ENCODE results near the gene TMEM270. TPM values are rescaled to one million over a fixed set of nuclear protein-coding genes. Genes with fewer than 3 reads are reported as not detected.
"Not testable (repeated sequence)": the region's sequence is repeated elsewhere in the genome, so short reads cannot be mapped to it uniquely, and the experiment has no call there.

The TMEM270 gene
- total RNA-seq, 2 experiments from 2014 or later: not detected

DNA sequence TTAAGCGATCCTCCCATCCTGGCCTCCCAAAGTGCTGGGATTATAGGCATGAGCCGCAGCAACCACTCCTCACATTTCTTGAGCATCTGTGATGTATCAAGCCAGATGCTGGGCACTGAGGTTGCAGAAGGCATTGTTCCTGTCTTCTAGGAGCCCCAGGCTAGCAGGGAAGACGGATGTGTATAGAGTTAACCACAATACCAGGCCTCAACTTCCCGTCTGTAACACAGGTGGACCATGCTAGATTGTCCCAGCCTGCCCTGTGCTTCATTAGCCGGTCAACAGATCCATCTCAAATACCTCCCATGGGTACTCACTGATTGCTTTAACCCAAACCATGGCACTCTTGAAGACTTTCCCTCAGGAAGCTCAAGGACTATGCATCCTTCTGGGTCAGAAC, 32.0 kb upstream of the TMEM270 start:
- peaks cover 23% of the 10 kb centered on the region for H3K27me3 Mint-ChIP-seq
- H3K27ac Mint-ChIP-seq: no peak overlapping the region
- H3K9me3 Mint-ChIP-seq: no peaks in the 10 kb centered on the region
- peaks cover 24% of the 10 kb centered on the region for H3K4me1 Mint-ChIP-seq
- DNase-seq (no peak), ATAC-seq (ENCODE audit: low read depth) (no peak)
- no peak overlapping the region for H3K4me3 Mint-ChIP-seq
- POLR2A ChIA-PET: interaction anchor here (0.6 kb wide), 1 partner anchor 21 kb away, joined by 5 read pairs; no protein-coding TSS in a partner anchor
- no peaks in the 10 kb centered on the region for H3K36me3 Mint-ChIP-seq

DNA sequence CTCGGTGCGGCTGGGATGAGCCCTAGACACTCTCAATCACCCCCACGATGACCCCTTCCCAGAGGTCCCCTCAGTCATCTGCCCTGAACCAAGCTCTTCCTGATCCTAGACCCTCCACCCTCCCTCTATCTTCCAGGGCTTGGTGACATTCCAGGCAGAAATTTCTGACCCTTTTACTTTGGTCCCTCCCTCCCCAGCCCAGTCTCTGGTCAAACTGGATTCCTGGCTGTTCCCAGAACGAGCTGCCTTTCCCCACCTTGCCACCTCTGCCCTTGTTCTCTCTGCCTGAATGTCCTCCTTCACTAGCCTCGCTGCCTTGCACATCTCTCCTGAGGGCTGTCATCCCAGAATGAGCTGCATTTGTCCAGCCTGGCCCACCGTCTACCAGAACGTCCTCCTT, 31.5 kb upstream of the TMEM270 start:
- Mint-ChIP-seq H3K27me3 (peaks cover 21% of the 10 kb centered on the region), H3K4me3 (no peak overlapping the region), H3K9me3 (no peaks in the 10 kb centered on the region), H3K36me3 (no peaks in the 10 kb centered on the region), H3K27ac (no peak overlapping the region), H3K4me1 (peaks cover 24% of the 10 kb centered on the region)
- DNase-seq (no peak), ATAC-seq (ENCODE audit: low read depth) (no peak)
- POLR2A ChIA-PET: interaction anchor here (0.6 kb wide), 1 partner anchor 21 kb away, joined by 5 read pairs; no protein-coding TSS in a partner anchor

DNA sequence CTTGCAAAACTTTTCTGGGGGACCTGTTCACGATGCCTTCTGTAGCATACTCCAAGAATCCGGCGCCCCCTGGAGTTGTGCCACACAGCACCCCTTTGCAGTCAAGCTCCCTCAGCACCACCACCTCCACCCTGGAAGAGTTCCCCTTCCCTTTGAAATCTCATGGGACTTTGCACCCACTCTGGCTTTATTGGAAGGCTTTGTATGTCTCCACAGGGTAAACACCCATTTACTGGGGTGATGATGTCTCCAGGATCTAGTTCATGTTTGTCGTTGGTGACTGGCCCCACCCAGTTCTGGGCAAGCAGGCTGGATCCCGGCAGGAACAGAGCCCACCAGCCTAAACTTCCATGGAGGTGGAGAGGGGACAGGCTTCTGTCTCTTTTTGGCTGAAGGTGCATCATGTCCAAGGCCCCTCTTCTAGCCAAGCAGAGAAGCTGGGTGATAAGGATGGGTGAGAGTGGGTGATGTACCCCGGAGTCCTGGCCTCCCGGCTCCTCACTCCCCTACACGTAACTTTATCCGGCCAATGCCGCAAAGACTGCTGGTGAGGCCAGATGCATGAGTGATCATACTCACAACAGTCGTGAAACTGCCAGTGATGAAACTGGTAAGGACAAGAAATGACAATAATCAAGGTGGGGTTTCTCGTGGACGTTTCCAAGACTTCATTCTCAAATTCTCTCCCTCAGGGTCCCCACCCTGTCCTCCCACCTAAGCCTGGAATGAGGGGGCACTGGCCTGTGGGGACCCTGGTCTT, 30.9 kb upstream of the TMEM270 start:
- DNase-seq (no peak), ATAC-seq (ENCODE audit: low read depth) (no peak)
- no peak overlapping the region for H3K4me3 Mint-ChIP-seq
- peaks cover 24% of the 10 kb centered on the region for H3K4me1 Mint-ChIP-seq
- POLR2A ChIA-PET: no interaction called here
- no peaks in the 10 kb centered on the region for H3K9me3 Mint-ChIP-seq
- H3K27me3 Mint-ChIP-seq: peaks cover 19% of the 10 kb centered on the region
- H3K27ac Mint-ChIP-seq: no peak overlapping the region
- no peaks in the 10 kb centered on the region for H3K36me3 Mint-ChIP-seq

DNA sequence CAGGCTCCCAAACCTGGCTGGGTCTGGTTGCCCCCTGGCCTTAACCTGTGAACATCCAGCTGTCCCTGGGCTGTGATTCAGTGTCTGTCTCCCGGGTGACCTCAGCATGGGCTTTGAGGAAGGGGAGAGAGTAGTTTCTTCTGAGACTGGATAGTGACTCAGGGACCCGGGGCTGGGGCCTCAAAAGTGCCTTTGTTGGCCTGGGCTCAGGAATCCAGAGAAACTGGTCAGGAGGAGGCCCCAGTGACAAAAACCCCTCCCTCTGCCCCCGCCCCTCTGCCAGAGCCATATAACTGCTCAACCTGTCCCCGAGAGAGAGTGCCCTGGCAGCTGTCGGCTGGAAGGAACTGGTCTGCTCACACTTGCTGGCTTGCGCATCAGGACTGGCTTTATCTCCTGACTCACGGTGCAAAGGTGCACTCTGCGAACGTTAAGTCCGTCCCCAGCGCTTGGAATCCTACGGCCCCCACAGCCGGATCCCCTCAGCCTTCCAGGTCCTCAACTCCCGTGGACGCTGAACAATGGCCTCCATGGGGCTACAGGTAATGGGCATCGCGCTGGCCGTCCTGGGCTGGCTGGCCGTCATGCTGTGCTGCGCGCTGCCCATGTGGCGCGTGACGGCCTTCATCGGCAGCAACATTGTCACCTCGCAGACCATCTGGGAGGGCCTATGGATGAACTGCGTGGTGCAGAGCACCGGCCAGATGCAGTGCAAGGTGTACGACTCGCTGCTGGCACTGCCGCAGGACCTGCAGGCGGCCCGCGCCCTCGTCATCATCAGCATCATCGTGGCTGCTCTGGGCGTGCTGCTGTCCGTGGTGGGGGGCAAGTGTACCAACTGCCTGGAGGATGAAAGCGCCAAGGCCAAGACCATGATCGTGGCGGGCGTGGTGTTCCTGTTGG, 30.0 kb upstream of the TMEM270 start, which contains the start of gene CLDN4:
Gene CLDN4 (plus strand): TSS at position 316 of the 903 bp plus-strand sequence. CDS start 206 bp downstream, at position 522.
- ATAC-seq (ENCODE audit: low read depth) (no peak), DNase-seq (no peak)
- Mint-ChIP-seq H3K9me3 (no peaks in the 10 kb centered on the region), H3K36me3 (no peaks in the 10 kb centered on the region), H3K4me3 (no peak within 1 kb of the TSS), H3K27ac (no peak within 1 kb of the TSS), H3K4me1 (peaks cover 24% of the 10 kb centered on the region), H3K27me3 (peaks cover 17% of the 10 kb centered on the region)
- POLR2A ChIA-PET: no interaction called here

DNA sequence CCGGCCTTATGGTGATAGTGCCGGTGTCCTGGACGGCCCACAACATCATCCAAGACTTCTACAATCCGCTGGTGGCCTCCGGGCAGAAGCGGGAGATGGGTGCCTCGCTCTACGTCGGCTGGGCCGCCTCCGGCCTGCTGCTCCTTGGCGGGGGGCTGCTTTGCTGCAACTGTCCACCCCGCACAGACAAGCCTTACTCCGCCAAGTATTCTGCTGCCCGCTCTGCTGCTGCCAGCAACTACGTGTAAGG, 29.4 kb upstream of the TMEM270 start:
- Mint-ChIP-seq H3K36me3 (no peaks in the 10 kb centered on the region), H3K4me1 (peaks cover 24% of the 10 kb centered on the region), H3K4me3 (no peak overlapping the region), H3K27ac (no peak overlapping the region), H3K27me3 (peaks cover 13% of the 10 kb centered on the region), H3K9me3 (no peaks in the 10 kb centered on the region)
- no peak for DNase-seq
- ATAC-seq (ENCODE audit: low read depth): no peak
- POLR2A ChIA-PET: no interaction called here

DNA sequence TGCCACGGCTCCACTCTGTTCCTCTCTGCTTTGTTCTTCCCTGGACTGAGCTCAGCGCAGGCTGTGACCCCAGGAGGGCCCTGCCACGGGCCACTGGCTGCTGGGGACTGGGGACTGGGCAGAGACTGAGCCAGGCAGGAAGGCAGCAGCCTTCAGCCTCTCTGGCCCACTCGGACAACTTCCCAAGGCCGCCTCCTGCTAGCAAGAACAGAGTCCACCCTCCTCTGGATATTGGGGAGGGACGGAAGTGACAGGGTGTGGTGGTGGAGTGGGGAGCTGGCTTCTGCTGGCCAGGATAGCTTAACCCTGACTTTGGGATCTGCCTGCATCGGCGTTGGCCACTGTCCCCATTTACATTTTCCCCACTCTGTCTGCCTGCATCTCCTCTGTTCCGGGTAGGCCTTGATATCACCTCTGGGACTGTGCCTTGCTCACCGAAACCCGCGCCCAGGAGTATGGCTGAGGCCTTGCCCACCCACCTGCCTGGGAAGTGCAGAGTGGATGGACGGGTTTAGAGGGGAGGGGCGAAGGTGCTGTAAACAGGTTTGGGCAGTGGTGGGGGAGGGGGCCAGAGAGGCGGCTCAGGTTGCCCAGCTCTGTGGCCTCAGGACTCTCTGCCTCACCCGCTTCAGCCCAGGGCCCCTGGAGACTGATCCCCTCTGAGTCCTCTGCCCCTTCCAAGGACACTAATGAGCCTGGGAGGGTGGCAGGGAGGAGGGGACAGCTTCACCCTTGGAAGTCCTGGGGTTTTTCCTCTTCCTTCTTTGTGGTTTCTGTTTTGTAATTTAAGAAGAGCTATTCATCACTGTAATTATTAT, 28.9 kb upstream of the TMEM270 start:
- peaks cover 18% of the 10 kb centered on the region for H3K4me1 Mint-ChIP-seq
- H3K4me3 Mint-ChIP-seq: no peak overlapping the region
- H3K27ac Mint-ChIP-seq: no peak overlapping the region
- ATAC-seq (ENCODE audit: low read depth) (no peak), DNase-seq (no peak)
- POLR2A ChIA-PET: no interaction called here
- peaks cover 7% of the 10 kb centered on the region for H3K27me3 Mint-ChIP-seq
- no peaks in the 10 kb centered on the region for H3K36me3 Mint-ChIP-seq
- H3K9me3 Mint-ChIP-seq: no peaks in the 10 kb centered on the region

DNA sequence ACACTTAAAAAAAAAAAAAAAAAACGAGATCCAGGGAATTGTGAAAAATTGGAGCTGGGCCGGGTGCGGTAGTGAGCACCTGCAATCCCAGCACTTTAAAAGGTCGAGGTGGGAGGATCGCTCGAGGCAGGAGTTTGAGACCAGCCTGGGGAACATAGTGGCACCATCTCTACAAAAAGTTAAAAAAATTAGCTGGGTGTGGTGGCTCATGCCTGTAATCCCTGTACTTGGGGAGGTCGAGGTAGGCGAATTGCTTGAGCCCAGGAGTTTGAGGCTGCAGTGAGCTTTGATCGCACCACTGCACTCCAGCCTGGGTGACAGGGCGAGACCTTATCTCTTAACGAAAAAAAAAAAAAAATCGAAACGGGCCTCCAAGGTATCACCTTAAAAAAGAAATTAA, 28.2 kb upstream of the TMEM270 start:
- DNase-seq (no peak), ATAC-seq (ENCODE audit: low read depth) (no peak)
- Mint-ChIP-seq H3K27ac (no peak overlapping the region), H3K4me1 (peaks cover 11% of the 10 kb centered on the region), H3K36me3 (no peaks in the 10 kb centered on the region), H3K4me3 (no peak overlapping the region), H3K27me3 (no peaks in the 10 kb centered on the region), H3K9me3 (no peaks in the 10 kb centered on the region)
- POLR2A ChIA-PET: no interaction called here

DNA sequence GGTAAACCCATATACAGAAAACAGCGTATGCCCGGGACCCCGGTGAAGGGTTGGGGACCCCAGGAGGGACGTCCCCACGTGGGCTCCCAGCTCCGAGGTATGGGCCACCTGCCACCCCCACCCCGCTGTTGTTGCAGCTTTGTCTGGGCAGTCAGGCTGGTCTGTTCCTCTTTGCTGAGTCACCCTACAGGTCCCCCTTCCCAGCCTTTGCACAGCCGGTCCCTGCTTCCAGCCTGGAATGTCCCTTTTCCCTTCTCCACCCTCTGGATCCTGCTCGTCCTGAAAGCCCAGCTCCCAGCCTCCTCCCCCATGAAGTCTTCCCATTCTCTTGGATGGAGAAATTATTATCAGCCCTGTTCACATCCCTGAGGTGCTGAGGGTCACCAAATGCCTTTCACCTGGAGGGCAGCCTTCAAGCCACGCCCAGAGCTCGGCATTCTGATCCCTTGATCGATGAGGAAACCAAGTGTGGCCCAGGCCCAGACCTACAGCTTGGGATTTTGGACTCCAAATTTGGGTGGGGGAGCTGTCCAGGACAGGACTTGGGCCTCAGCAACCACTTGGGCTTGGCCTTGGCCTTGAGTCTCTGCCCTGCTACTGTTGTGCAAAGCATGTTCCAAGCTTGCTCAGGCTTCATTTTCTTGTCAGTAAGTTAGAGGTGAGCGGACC, 27.6 kb upstream of the TMEM270 start:
- ATAC-seq (ENCODE audit: low read depth) (no peak), DNase-seq (no peak)
- Mint-ChIP-seq H3K4me1 (peaks cover 7% of the 10 kb centered on the region), H3K27ac (no peak overlapping the region), H3K27me3 (no peaks in the 10 kb centered on the region), H3K36me3 (no peaks in the 10 kb centered on the region), H3K4me3 (no peak overlapping the region), H3K9me3 (no peaks in the 10 kb centered on the region)
- POLR2A ChIA-PET: no interaction called here

DNA sequence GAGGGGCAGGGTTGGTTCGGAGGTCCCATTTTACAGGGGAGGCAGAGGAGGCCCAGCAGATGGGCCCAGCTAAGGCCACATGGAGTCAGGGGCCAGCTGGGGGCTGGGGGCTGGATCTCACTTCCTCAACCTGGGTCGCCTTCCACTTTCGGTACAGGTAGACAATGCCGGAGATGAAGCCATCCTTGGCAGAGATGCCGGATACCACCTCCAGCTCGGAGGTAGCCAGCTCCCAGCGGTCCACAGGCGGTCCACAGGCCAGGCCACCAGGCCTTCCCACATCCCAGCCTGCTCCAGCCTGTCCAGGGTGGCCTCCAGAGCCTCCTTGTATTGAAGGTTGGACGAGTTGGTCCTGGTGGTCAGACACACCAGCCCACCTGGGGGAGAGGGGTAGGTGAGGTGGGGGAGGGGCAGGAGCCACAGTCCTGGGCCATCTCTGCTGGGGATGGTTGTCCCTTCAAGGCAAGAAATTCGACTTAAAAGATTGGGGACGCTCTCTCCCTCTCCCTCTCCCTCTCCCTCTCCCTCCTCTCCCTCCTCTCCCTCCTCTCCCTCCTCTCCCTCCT, 26.2 kb upstream of the TMEM270 start:
- POLR2A ChIA-PET: no interaction called here
- Mint-ChIP-seq H3K4me1 (peaks cover 3% of the 10 kb centered on the region), H3K4me3 (no peak overlapping the region), H3K27ac (no peak overlapping the region), H3K36me3 (no peaks in the 10 kb centered on the region), H3K9me3 (no peaks in the 10 kb centered on the region), H3K27me3 (no peaks in the 10 kb centered on the region)
- ATAC-seq (ENCODE audit: low read depth) (no peak), DNase-seq (no peak)

DNA sequence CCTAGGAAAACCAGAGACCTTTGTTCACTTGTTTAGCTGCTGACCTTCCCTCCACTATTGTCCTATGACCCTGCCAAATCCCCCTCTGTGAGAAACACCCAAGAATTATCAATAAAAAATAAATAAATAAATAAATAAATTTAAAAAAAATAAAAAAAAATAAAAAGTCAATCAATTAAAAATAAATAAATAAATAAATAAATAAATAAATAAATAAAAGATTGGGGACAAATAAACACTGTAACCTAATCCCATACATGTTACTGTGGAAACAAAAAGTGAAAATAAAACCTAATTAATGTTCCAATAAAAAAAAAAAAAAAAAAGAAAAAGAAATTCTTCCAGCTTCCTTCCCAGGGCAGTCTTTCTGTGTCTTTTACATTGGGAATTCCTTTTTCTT, 23.8 kb upstream of the TMEM270 start:
- H3K4me3 Mint-ChIP-seq; H3K4me1 Mint-ChIP-seq; H3K27me3 Mint-ChIP-seq; H3K36me3 Mint-ChIP-seq; H3K27ac Mint-ChIP-seq; ATAC-seq (ENCODE audit: low read depth); H3K9me3 Mint-ChIP-seq; DNase-seq: not testable (repeated sequence)
- POLR2A ChIA-PET: interaction anchor here (0.7 kb wide), 1 partner anchor 24 kb away, joined by 3 read pairs; no protein-coding TSS in a partner anchor

DNA sequence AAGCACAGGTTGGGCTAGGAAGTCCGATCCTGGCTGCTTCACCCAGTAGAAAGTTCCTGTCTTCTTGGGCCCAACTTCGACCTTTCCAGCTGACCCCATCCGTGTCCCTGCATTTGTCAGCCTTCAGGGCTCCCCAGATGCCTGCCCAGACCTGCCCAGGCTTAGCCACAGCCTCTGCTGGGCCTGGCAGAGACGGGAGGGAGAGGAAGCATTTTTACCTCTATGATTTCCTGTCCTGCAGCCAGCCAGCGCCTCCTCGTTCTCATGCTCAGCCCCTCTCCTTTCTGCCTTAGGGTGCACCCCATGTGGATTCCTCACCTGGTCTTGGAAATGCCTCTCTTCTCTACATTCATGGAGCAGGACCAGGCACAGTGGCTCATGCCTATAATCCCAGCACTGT, 22.3 kb upstream of the TMEM270 start:
- no peaks in the 10 kb centered on the region for H3K36me3 Mint-ChIP-seq
- ATAC-seq (ENCODE audit: low read depth): no peak
- H3K27ac Mint-ChIP-seq: no peak overlapping the region
- H3K9me3 Mint-ChIP-seq: no peaks in the 10 kb centered on the region
- no peak for DNase-seq
- H3K4me1 Mint-ChIP-seq: peaks cover 6% of the 10 kb centered on the region
- H3K4me3 Mint-ChIP-seq: no peak overlapping the region
- POLR2A ChIA-PET: no interaction called here
- H3K27me3 Mint-ChIP-seq: no peaks in the 10 kb centered on the region

DNA sequence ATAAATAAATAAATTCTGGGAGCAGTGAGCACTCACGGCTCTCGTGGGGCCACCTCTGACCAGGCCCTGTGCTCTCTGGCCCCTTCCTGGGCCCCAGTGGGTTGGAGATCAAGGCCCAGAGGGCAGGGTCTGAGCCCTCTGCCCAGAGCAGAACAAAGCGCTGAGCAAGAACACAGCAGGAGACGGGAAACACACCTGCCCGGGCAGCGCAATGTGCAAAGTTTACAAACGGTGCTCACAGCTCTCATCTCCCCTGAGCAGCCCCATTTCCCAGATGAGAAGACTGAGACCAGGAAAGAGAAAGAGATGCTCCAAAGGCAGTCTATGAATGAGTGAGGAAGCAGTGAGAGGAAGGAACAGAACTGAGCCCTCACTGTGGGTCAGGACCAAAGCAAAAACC, 21.7 kb upstream of the TMEM270 start:
- no peak for DNase-seq
- POLR2A ChIA-PET: no interaction called here
- Mint-ChIP-seq H3K4me3 (no peak overlapping the region), H3K4me1 (peaks cover 9% of the 10 kb centered on the region), H3K9me3 (no peaks in the 10 kb centered on the region), H3K27me3 (peaks cover 2% of the 10 kb centered on the region), H3K27ac (no peak overlapping the region), H3K36me3 (no peaks in the 10 kb centered on the region)
- no peak for ATAC-seq (ENCODE audit: low read depth)
